Omental fat pad (tissue), 4 donors: ENCODE measurements around the gene PNMA6E. TPM values are rescaled to one million over a fixed set of nuclear protein-coding genes. Genes with fewer than 3 reads are reported as not detected.
"Not testable (repeated sequence)": the region's sequence is repeated elsewhere in the genome, so short reads cannot be mapped to it uniquely, and the experiment has no call there.

ENCODE experiments used
- ATAC-seq: fragments of 150-250 bp; one replicate; pipeline ENCODE4 v1.9.1; 2016; ENCODE audit warnings: mild to moderate bottlenecking, moderate library complexity; ENCODE audit not compliant: low FRiP score
- DNase-seq: peaks from one replicate; pipeline ENCODE4 v3.0.0-alpha.2; 2019; ENCODE audit warnings: low spot score
- CTCF ChIP-seq, 3 donors: fragments of 450-650 bp; IDR thresholded peaks; one replicate each; pipeline ENCODE4 v1.5.1; 2016 to 2017; ENCODE audit warnings: antibody characterized with exemption in 3 of 3, mild to moderate bottlenecking in 3 of 3, moderate library complexity in 2 of 3
- total RNA-seq, 4 donors: library from RNA; depleted of rRNA; stranded (reverse); fragments of >200 nt; gene quantifications; one replicate each; pipeline ENCODE4 v1.1.0, GENCODE V29; 2016

The PNMA6E gene
- total RNA-seq, 4 donors from 2014 or later, result 0.32 TPM; not detected in 3

- no peak for DNase-seq
Measured at GRCh38 chrX:153398275-153398960, 2.7 kb downstream of the PNMA6E start.

GRCh38 chrX:153397256-153397960 lies 3.7 kb downstream of the PNMA6E start:
- DNase-seq, result no peak
- ATAC-seq, result no peak
- no peak for TF ChIP-seq CTCF (IDR thresholded peaks at IDR 0.05)

More at GRCh38 chrX:153398275-153398960, 2.7 kb downstream of the PNMA6E start:
- no peak for ATAC-seq
- no peak for TF ChIP-seq CTCF (IDR thresholded peaks at IDR 0.05)

- ATAC-seq, result no peak
- no peak for TF ChIP-seq CTCF (IDR thresholded peaks at IDR 0.05)
- DNase-seq, result no peak
Measured at GRCh38 chrX:153396320-153397195, 4.6 kb downstream of the PNMA6E start.

- DNase-seq (no peak), ATAC-seq (no peak)
- TF ChIP-seq CTCF (IDR thresholded peaks at IDR 0.05), result no peak
Measured at GRCh38 chrX:153395613-153396319, 5.4 kb downstream of the PNMA6E start.

GRCh38 chrX:153394612-153395011 lies 6.5 kb downstream of the PNMA6E start:
- TF ChIP-seq CTCF (IDR thresholded peaks at IDR 0.05), result no peak
- DNase-seq (no peak), ATAC-seq (no peak)

GRCh38 chrX:153392642-153393321 lies 8.4 kb downstream of the PNMA6E start:
- TF ChIP-seq CTCF (IDR thresholded peaks at IDR 0.05), result no peak
- no peak for DNase-seq
- ATAC-seq, result no peak

- not testable (repeated sequence) for DNase-seq, ATAC-seq
Measured at GRCh38 chrX:153389460-153389768, 11.7 kb downstream of the PNMA6E start.
